Stimulated activated CD4-positive, alpha-beta T cell treated with anti-CD3 and anti-CD28 coated beads, Interleukin-15, amount 100 ng/mL, for 1 hour (primary cell): ENCODE data around the gene SHISAL1.

ENCODE experiments used
- DNase-seq, 2 donors: peaks; one replicate each; pipeline ENCODE4 v3.0.0-alpha.2; 2020; ENCODE audit warnings: low read depth in 1 of 2, low spot score in 1 of 2

Gene SHISAL1

GRCh38 chr22:44279069-44279360 is 33.7 kb downstream of the SHISAL1 start:
- no peak for DNase-seq

GRCh38 chr22:44278243-44279068 is 34.3 kb downstream of the SHISAL1 start:
- no peak for DNase-seq

DNA sequence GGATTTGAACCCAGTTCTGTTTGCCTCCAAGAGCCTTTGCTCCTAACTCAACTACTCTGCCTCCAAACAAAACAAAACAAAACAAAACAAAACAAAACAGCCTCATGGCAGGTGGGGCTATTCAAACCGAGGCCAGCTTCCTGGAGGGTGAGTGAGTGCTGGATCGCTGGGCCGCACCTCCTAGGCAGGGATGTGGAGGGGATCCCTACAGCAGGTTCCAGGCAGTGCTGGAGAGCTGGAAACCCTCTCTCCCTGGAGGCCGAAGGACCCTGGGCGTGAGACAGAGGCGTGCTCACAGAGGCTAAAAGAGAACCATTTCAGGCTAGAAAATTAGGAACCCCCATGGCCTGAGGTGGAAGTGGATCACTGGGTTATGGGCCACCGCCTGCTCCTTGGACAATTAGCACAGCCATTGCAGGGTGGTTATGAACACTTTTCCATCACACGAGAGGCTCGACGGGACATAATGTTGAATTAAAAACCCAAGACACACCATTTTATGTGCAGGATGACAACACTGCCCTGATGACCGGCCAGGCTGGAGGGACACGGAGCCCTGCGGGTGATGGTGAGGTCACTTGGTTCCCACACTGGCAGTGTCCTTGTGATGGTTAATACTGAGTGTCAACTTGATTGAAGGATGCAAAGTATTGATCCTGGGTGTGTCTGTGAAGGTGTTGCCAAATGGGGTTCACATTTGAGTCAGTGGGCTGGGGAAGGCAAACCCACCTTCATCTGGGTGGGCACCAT is 35.2 kb downstream of the SHISAL1 start:
- no peak for DNase-seq

DNA sequence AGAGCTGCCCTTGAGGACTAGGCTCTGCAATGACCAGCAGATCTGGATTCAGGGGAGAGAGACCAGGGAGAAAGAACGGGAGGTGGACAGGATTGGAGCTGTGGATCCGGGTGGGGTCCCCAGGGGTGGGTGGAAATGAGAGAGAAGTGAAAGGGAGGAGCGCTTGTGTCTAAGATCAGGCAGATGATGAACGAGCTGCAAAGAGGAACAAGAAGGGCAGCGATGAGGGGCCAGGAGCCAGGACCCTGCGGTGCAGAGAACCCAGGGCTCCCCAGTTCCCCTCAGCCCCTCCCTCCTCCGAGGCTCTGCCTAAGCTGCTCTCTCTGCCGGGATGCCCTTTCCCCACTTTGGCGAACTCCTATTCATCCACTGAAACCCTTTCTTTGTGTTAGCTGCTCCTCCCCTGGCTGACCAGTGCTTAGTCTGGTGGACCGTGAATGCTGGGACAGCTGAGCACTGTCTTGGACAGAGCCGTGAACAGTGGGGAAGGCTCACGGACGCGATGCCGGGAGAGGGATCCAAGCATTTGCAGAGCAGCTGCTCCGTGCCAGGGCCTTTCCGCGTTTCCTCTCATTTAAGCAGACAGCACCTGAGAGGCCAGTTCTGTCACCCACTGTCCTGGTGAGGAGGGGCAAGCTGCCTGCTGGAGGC is 35.9 kb downstream of the SHISAL1 start:
- no peak for DNase-seq

- DNase-seq = no peak
These were observed 36.7 kb downstream of the SHISAL1 start for GRCh38 chr22:44276041-44276440.

GRCh38 chr22:44275631-44275995 is 37.1 kb downstream of the SHISAL1 start:
- no peak for DNase-seq

GRCh38 chr22:44274918-44275630 is 37.7 kb downstream of the SHISAL1 start:
- no peak for DNase-seq

DNA sequence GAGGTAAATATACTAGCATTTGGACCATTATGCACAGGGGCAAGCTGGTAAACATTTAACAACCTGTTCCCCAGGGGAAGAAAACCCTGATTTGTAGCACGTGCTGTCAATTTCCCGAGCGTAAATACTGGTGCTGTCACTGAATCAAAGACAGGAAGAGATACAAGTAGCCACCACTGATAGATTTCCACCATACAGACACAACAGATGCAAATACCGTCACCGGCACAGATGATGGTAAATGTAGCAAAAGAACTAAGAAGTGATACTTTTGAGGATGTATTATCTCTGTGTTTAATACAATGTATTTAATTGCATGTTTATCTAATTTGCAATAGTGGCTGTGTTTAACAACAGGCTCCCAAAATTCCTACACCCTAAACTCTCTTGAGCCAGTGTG is 39.6 kb downstream of the SHISAL1 start:
- no peak for DNase-seq

GRCh38 chr22:44272401-44272771 is 40.4 kb downstream of the SHISAL1 start:
- DNase-seq = no peak

GRCh38 chr22:44271732-44272400 is 40.9 kb downstream of the SHISAL1 start:
- DNase-seq = no peak

DNA sequence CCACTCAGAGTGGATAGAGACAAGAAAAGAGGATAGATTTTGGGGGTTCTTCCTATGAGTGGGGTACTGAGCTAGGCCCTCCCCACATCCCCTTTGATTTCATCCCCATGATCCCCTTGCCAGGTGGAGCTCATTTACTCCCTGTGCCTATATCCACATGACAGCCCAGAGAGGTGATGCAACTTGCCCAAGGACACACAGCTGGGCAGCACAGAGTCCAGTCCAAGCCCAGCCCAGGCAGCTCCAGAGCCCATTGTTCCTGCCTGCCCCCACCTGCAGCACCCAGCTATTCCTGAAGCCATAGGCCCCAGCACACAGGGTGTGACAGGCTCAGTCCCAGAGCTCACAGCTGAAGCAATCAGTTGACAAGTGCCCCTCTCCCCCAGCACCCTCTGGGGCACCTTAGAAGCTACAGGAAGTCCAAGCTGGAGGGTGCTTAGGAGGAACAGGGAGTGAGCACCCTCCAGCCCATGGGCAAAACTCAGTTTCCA is 41.7 kb downstream of the SHISAL1 start:
- DNase-seq = no peak

GRCh38 chr22:44270556-44270880 is 42.2 kb downstream of the SHISAL1 start:
- DNase-seq = no peak

- DNase-seq = no peak
These were observed 42.8 kb downstream of the SHISAL1 start for GRCh38 chr22:44269757-44270555.

GRCh38 chr22:44269117-44269498 is 43.6 kb downstream of the SHISAL1 start:
- DNase-seq = no peak

DNA sequence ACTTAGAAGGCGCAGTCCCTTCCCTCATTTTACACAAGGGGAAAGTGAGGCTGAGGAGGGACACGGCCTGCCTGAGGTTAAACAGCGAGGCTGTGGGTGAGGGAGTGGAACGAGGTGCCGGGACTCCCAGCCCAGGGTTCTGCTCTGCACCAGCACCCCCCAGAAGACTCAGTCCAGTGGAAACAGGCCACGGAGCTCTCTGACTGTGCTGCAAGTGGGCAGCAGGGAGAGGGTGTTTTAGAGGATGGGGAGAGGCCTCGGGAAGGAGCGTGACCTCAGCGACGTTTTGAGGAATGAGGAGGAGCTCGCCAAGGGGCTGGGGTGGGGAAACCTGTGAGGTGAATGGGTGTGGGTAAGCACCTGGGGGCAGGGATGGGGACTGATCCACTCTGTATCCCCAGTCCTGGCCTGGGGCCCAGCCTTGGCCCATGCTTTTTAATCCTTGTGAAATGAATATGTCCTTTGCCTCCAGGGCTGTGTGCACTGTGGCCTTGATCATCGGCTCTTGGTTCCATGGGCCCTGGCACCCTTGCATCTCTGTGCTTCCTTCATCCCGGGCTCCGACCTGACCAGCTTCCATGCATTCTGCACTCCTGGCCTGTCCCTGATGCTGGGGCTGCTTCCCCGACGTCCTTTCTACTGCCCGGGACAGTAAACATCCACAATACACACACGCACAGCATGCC is 44.2 kb downstream of the SHISAL1 start:
- no peak for DNase-seq

GRCh38 chr22:44267856-44268255 is 44.9 kb downstream of the SHISAL1 start:
- no peak for DNase-seq

- no peak for DNase-seq
These were observed 45.7 kb downstream of the SHISAL1 start for GRCh38 chr22:44266796-44267760.

DNA sequence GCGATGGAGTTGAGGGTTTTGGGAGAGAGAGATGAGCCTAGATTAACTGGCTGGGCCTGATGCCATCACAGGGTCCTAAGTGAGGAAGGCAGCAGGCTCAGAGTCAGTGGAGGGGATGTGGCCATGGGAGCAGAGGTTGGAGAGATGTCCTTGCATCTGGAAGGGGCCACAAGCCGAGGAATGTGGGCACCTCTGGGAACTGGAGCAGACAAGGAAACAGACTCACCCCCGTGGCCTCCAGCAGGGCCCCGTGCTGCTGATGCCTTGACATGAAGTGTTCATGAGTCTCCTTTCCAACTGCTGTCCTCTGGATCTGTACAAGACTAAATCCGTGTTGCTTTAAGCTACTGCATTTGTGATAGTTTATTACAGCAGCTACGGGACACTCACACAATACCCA is 49.2 kb downstream of the SHISAL1 start:
- no peak for DNase-seq
